COLO668 (cell line): Measurements from ENCODE around the gene ZNF284.

Experiments used
- DNase-seq: peaks from one replicate; lab custom pipeline; 2025; ENCODE audit not compliant: unreplicated experiment; lab: John Stamatoyannopoulos, UW

The ZNF284 gene

DNA sequence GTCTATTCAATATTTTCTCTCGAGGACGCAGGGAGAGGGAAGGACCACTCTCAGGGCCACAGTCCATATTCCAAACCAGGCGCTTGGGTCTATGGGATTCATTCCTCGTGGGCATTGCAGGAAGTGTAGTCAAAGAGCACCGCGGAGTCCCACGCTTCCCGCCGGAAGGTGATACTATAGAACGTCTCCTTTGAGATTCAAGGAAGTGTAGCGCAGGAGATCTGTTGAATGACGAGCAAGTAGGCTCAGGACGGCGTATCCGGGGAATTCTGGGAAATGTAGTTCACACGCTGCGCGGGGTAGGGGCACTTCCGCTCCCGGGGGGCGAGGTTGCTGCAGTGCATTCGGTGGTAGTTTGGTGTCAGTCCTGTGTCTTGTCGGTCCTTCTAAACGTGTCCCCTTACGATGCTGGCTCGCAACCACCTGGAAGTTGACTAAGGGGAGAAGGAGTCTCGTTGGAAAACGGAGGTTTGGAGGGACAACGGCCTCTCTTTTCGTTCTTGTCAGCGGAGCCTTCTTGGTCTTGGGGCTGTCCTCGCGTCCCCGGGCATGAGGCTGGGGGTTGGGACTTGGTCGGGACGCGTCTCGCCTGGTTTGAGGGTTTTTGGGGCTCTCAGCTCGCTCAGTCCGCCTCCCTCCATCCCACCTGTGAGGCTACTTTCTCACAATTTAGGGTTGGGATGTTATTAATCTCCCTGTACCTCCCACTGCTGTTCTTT is at the start of gene ZNF284:
TSS of gene ZNF284 (plus strand) at position 336 of the 719 bp plus-strand sequence. CDS start 4,231 bp downstream, outside the sequence.
- DNase-seq: peak; percentile 81

DNA sequence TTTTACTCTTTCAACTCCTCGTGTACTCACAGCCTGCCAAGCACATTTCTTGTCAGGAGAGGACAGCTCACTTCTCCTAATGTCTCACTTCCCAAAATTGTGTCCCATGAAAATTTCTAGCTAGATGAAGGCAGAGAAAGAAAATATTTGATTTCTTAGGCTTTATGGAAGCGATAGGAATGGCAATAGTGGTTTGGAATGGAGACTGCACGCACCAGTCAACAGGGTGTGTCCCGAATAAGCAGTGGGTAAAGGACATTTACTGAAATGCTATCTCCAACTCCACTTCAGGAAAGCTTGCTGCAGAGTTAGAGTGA is 47.1 kb upstream of the ZNF284 start:
- no peak for DNase-seq

- peak; percentile 71 for DNase-seq
These were observed 46.6 kb upstream of the ZNF284 start, which contains the start of gene ZNF222 for GRCh38 chr19:44025217-44025936. TSS of gene ZNF222 (plus strand) at chr19:44025379. CDS start at chr19:44025437, 58 bp downstream.

- DNase-seq: no peak
These were observed 45.3 kb upstream of the ZNF284 start for GRCh38 chr19:44026622-44027021.

DNA sequence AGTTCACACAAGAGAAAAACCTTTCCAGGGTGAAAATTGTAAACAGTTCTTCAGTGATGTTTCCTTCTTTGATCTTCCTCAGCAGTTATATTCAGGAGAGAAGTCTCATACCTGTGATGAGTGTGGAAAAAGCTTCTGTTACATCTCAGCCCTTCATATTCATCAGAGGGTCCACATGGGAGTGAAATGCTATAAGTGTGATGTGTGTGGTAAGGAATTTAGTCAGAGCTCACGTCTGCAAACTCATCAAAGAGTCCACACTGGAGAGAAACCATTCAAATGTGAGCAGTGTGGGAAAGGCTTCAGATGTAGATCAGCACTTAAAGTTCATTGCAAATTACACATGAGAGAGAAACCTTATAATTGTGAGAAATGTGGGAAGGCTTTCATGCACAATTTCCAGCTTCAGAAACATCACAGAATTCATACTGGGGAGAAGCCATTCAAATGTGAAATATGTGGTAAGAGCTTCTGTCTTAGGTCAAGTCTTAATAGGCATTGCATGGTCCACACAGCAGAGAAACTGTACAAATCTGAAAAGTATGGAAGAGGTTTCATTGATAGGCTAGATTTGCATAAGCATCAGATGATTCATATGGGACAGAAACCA is 39.9 kb upstream of the ZNF284 start:
- no peak for DNase-seq

DNA sequence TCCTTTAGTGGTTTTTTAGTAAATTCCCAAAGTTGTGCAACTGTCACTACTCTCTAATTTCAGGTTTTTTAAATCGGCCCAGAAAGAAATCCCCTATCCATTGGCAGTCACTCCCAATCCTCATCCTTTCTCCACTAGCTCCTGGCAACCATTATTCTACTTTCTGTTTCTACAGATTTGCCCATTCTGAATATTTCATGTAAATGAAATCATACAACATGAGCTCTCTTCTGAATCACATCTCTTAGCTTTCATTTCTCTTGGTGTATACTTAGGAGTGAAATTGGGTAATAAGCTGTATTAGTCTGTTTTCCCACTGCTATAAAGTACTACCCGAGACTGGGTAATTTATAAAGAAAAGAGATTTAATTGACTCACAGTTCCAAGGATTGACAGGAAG is 29.8 kb upstream of the ZNF284 start:
- DNase-seq: no peak

GRCh38 chr19:44050740-44051649 is 21.0 kb upstream of the ZNF284 start:
- peak; percentile 74 for DNase-seq

GRCh38 chr19:44051650-44052402 is 20.1 kb upstream of the ZNF284 start, which contains the start of gene ZNF223:
TSS of gene ZNF223 (plus strand) at chr19:44052036. CDS start at chr19:44055177, 3,141 bp downstream.
- DNase-seq: peak; percentile 94

DNA sequence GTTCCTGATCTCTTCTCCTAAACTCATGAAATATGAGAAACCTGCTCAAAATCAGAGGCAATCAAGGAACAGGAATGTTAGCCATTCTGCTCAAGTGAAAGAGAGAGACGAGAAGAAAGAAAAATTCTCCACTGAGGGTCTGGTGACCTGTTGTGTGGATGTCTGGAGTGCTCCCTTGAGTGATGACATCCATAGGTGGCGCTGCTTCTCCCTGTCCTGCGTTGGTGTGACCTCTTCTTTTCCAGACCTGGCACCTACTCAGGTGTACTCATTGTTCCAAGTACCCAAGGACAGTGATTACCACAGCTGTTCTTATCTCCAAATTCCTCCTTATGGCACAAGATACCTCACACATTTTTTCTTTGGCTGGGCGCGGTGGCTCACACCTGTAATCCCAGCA is 16.1 kb upstream of the ZNF284 start:
- no peak for DNase-seq

- DNase-seq: no peak
These were observed 12.7 kb upstream of the ZNF284 start for GRCh38 chr19:44059229-44059628.

- no peak for DNase-seq
These were observed 10.9 kb upstream of the ZNF284 start for GRCh38 chr19:44061038-44061437.

GRCh38 chr19:44066305-44066704 is 5.7 kb upstream of the ZNF284 start:
- no peak for DNase-seq

DNA sequence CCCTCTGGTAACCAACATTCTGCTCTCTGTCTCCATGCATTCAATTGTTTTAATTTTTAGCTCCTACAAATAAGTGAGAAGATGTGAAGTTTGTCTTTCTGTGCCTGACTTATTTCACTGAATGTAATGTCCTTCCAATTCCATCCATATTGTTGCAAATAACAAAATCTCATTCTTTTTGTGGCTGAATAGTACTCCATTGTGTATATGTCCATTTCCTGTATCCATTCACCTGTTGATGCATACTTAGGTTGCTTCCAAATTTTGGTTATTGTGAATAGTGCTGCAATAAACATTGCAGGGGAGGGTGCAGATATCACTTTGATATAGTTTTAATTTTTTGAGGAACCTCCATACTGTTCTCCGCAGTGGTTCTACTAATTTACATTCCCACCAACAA is 2.5 kb upstream of the ZNF284 start:
- DNase-seq: no peak

GRCh38 chr19:44072543-44073401 is 813 bp downstream of the ZNF284 start:
- peak; percentile 10 for DNase-seq

GRCh38 chr19:44076325-44076724 is 4.4 kb downstream of the ZNF284 start:
- no peak for DNase-seq

- DNase-seq: no peak
These were observed 20.1 kb downstream of the ZNF284 start for GRCh38 chr19:44092108-44092507.

- DNase-seq: peak; percentile 89
These were observed 22.2 kb downstream of the ZNF284 start, which contains the start of gene ZNF224 for GRCh38 chr19:44093931-44094765. TSS of gene ZNF224 (plus strand) at chr19:44094361. CDS start at chr19:44097874, 3,513 bp downstream.

GRCh38 chr19:44107751-44108150 is 35.8 kb downstream of the ZNF284 start:
- no peak for DNase-seq
